ENCODE results near the gene IGFBPL1. TPM values are rescaled to one million over a fixed set of nuclear protein-coding genes. Genes with fewer than 3 reads are reported as not detected.
A peak's percentile ranks its signal among the peaks of the same experiment; 100 is the strongest.

IGFBPL1 gene
- total RNA-seq, 1 experiment from 2014 or later = not detected

GRCh38 chr9:38392235-38393127 is 31.8 kb downstream of the IGFBPL1 start, which contains the start of gene ALDH1B1:
Gene ALDH1B1 (plus strand): TSS chr9:38392702. CDS start chr9:38395749, 3,047 bp downstream.
- DNase-seq = peak; percentile 62 to 80
- no TSS peak for BruUV-seq (replicated peaks)
- H3K4me1 ChIP-seq (replicated peaks; ENCODE audit: insufficient read depth) = no peaks in the 10 kb centered on the region
- H3K79me2 ChIP-seq (ENCODE audit: low read depth) = peaks cover 11% of the 10 kb centered on the region
- ChIA-PET CTCF (interaction anchor here (0.6 kb wide), 1 partner anchor 479 kb away, joined by 3 read pairs; no protein-coding TSS in a partner anchor), POLR2A (ENCODE audit: unreplicated experiment) (interaction anchor here (0.6 kb wide), 1 partner anchor 314 kb away, joined by 4 read pairs; no protein-coding TSS in a partner anchor)
- H2AFZ ChIP-seq = peak within 1 kb of the TSS; percentile 92
- H3K27me3 ChIP-seq (ENCODE audit: insufficient read depth, low read depth) = no peaks in the 10 kb centered on the region
- no peak within 1 kb of the TSS for H3K27ac ChIP-seq
- no peaks in the 10 kb centered on the region for H3K9me3 ChIP-seq (ENCODE audit: insufficient read depth, low read depth)
- H3K9me2 ChIP-seq (ENCODE audit: insufficient read depth) = no peaks in the 10 kb centered on the region
- H4K20me1 ChIP-seq (ENCODE audit: insufficient read depth) = no peaks in the 10 kb centered on the region
- H3K4me2 ChIP-seq = peak within 1 kb of the TSS; percentile 81
- intact Hi-C loops (cut with micrococcal nuclease; ENCODE audit: unreplicated experiment) = no loop called here
- H3K4me3 ChIP-seq = peak within 1 kb of the TSS; percentile 88
- H3F3A ChIP-seq (ENCODE audit: insufficient read depth, low read depth) = no peaks in the 10 kb centered on the region
- H3K36me3 ChIP-seq (ENCODE audit: low read depth) = no peaks in the 10 kb centered on the region
- TF ChIP-seq EZH2 (IDR thresholded peaks at IDR 0.05; ENCODE audit: low read depth) = no peak
- TF ChIP-seq CTCF (conservative IDR thresholded peaks at IDR 0.05) = no peak; the same call in 1 of the 2 replicates

- POLR2A ChIA-PET (ENCODE audit: unreplicated experiment) = no interaction called here
These were observed 32.8 kb downstream of the IGFBPL1 start for GRCh38 chr9:38391278-38392118.

More at GRCh38 chr9:38391278-38392118, 32.8 kb downstream of the IGFBPL1 start:
- DNase-seq = no peak
- Histone ChIP-seq H3K36me3 (ENCODE audit: low read depth) (no peaks in the 10 kb centered on the region), H3K4me1 (replicated peaks; ENCODE audit: insufficient read depth) (no peaks in the 10 kb centered on the region), H2AFZ (peak overlapping the region; percentile 78; the same call in 1 of the 2 replicates), H3K4me2 (peak overlapping the region; percentile 81), H4K20me1 (ENCODE audit: insufficient read depth) (no peaks in the 10 kb centered on the region), H3K79me2 (ENCODE audit: low read depth) (peaks cover 11% of the 10 kb centered on the region), H3K27me3 (ENCODE audit: insufficient read depth, low read depth) (no peaks in the 10 kb centered on the region), H3F3A (ENCODE audit: insufficient read depth, low read depth) (no peaks in the 10 kb centered on the region), H3K27ac (no peak overlapping the region), H3K4me3 (peak overlapping the region; percentile 88; the same call in 1 of the 2 replicates), H3K9me2 (ENCODE audit: insufficient read depth) (no peaks in the 10 kb centered on the region), H3K9me3 (ENCODE audit: insufficient read depth, low read depth) (no peaks in the 10 kb centered on the region)
- TF ChIP-seq CTCF (conservative IDR thresholded peaks at IDR 0.05) (no peak), EZH2 (IDR thresholded peaks at IDR 0.05; ENCODE audit: low read depth) (no peak)
- BruUV-seq (replicated peaks) = no TSS peak
- intact Hi-C loops (cut with micrococcal nuclease; ENCODE audit: unreplicated experiment) = no loop called here
- CTCF ChIA-PET = no interaction called here

Measured in PC-9 (cell line).